CD4-positive, alpha-beta T cell treated with Interleukin-17A for 4 hours (primary cell): ENCODE measurements around the gene ADAMTSL1.

Experiments used
- DNase-seq: peaks from one replicate; pipeline ENCODE4 v3.0.0-alpha.2; 2020; ENCODE audit warnings: mixed read lengths

ADAMTSL1 gene

GRCh38 chr9:18668944-18669343, 195.0 kb downstream of the ADAMTSL1 start:
- no peak for DNase-seq

DNA sequence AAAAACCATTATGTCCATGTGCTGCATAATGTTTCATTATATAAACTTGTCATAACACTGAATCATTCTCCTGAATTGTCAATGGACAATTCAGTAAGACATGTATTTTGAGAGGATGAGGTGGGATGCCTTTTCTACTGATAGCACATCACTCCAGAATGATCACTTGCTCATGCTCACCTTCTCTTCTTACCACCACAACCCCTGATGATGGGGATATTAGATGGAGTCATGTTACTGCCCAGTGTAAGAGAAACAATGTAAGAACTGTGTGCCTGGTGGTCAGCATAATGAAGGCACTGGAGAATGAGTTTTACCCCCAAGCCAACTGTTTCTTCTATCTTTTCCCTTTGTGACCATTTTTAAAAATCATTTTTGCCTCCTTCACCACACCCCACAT, 198.8 kb downstream of the ADAMTSL1 start:
- no peak for DNase-seq

- DNase-seq: no peak
Measured at GRCh38 chr9:18673179-18673578, 199.2 kb downstream of the ADAMTSL1 start.

DNA sequence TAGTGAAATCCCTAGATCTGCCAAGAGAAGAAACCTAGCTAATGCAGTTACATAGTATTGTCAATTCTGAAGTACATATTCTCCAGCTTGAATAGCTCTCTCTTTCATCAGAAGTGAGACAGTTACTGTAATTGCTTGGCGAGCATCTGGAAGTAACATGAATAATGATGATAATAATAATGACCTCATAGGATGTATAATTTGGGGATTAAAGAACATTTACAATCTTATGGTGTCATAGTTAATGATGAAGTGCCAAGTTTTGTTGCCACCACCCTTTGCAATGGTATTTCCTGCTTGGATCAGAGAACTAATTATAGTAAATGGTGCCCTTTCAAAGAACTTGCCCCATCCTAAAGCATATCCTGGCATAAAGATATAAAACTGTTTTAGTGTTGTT, 201.4 kb downstream of the ADAMTSL1 start:
- DNase-seq: no peak

DNA sequence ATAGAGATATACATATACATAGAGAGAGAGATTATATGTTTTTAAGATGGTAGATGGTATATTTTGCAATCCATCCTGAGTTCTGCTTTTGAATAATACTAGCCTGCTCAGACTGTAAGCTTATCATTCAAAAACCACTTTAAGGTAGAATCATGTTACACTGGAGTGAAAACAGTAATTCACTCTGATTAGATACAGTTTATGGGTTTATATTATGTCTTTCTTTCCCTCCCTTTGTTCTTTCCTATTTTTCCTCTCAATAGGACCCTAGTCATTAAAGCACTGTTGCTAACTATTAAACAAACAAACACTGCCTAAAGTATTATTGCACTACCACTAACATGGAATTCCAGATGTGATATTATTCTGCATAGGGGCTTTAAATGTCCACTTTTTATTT, 202.0 kb downstream of the ADAMTSL1 start:
- DNase-seq: no peak

- no peak for DNase-seq
Measured at GRCh38 chr9:18676525-18676924, 202.6 kb downstream of the ADAMTSL1 start.

- DNase-seq: no peak
Measured at GRCh38 chr9:18678821-18679590, 205.1 kb downstream of the ADAMTSL1 start.

DNA sequence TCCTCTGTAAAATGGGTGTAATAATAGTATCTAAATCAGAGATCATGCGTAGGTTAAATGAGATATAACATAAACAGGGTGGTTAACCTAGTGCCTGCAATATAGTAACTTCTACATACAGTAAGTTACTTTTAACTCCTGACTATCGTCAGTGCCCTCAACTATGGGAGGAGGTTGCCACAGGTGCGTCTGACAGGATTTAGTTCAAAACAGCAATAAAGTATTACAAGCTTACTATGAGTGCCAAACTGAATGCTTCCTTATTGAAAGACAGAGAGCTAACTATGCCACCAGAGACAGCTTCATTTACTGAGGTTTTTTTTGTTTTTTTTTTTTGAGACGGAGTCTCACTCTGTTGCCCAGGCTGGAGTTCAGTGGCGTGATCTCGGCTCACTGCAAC, 209.0 kb downstream of the ADAMTSL1 start:
- DNase-seq: no peak

GRCh38 chr9:18683312-18683711, 209.4 kb downstream of the ADAMTSL1 start:
- DNase-seq: no peak

GRCh38 chr9:18683851-18684250, 209.9 kb downstream of the ADAMTSL1 start:
- no peak for DNase-seq

DNA sequence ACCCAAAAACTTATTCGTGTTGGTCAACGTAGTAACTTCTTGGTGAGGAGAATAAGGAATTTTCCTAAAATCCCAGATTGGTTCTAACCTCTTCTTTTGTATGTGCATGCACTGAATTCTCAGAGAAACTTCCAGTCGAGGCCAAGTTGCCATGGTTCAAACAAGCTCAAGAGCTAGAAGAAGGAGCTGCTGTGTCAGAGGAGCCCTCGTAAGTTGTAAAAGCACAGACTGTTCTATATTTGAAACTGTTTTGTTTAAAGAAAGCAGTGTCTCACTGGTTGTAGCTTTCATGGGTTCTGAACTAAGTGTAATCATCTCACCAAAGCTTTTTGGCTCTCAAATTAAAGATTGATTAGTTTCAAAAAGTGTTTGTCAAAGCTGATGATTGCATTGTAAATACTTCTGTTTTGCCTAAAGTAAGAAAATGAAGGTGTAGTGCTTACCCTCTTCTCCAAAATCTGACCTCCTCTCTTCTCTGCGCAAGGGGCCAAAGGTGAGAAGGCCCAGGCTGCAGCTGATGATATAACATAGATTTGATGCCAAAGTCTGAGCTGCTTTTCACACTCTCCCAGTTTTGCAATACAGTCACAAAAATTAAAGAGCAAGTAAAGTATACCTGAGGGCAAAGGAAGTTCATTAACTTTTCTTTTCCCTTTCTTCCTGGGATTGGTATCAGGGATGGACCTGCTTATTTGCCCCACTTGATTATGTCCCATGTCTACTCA, 210.8 kb downstream of the ADAMTSL1 start:
- DNase-seq: no peak

GRCh38 chr9:18688581-18689565, 214.9 kb downstream of the ADAMTSL1 start:
- DNase-seq: no peak

DNA sequence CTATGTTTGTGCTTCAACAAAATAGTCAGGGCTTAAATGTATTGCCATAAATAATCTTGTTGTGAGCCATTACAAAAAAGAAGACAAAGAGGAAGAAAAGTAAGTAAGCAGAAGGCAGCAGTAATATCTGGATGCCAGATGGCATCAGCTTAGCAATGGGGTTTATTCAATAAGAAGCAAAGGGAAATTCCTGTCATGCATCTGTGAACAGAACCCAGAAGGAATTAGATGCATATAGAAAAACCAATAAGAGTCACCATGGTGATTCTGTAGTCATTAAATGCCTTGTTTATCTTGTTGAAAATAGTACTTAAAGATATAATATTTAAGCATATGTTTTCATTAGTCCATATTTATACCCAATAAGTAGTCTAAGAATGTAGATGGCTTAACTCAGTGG, 216.0 kb downstream of the ADAMTSL1 start:
- no peak for DNase-seq

- no peak for DNase-seq
Measured at GRCh38 chr9:18692268-18692667, 218.3 kb downstream of the ADAMTSL1 start.

- DNase-seq: no peak
Measured at GRCh38 chr9:18692962-18693361, 219.0 kb downstream of the ADAMTSL1 start.

DNA sequence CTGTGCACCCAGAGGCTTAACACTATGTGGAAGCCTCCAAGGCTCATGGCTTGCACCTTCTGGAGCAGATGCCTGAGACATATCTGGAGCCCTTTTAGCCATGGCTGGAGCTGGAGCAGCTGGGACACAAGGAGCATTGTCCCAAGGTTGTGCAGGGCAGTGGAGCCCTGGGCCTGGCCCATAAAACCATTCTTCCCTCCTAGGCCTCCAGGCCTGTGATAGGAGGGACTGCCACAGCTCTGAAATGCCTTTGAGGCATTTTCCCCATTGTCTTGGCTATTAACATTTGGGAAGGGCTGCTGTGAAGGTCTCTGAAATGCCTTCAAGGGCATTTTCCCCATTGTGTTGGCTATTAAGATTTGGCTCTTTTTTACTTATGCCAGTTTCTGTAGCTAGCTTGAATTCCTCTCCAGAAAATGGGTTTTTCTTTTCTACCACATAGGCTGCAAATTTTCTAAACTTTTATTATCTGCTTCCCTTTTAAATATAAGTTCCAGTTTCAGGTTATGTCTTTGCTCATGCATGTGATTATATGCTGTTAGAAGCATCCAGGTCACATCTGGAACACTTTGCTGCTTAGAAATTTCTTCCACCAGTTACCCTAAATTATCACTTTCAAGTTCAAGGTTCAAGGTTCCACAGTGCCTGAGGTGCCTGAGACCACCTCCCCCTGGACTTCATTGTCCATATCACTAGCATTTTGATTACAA, 221.2 kb downstream of the ADAMTSL1 start:
- no peak for DNase-seq

DNA sequence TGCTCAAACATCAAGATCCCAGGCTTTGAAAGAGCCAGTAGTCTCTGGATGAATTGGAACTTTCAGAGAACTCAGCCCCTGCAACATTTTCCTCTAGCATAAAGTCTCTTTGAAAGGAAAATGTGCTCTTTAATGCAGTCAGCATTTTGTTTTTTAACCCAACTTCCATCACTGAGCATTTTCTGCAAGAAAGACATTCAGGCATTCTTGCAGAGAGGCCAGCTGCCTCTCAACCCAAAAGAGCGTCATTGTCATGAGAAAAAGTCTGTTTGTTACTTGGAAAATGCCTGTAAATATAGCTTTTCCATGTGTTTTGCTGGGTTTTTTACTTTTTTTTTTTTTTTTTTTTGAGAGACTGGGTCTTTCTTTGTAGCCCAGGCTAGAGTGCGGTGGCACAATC, 225.0 kb downstream of the ADAMTSL1 start:
- no peak for DNase-seq

DNA sequence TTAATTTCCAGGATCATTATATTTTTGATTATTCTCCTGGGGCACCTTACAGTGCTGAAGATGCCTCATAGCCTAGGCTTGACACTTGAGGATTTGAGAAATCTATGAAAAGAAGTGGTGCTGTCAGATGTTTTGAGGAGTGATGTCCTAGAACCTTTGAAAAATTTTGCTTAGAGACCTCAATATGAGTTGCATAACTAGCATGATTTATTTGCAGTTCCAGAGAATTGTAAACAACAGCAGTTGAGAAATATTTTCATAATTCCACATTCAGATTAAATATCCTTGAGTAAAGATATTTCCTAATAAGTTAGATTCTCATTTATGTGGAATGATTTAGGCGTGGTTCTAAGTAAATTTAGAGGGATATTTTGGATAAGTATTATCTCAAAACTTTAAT, 225.8 kb downstream of the ADAMTSL1 start:
- no peak for DNase-seq

- DNase-seq: no peak
Measured at GRCh38 chr9:18700714-18701113, 226.8 kb downstream of the ADAMTSL1 start.

DNA sequence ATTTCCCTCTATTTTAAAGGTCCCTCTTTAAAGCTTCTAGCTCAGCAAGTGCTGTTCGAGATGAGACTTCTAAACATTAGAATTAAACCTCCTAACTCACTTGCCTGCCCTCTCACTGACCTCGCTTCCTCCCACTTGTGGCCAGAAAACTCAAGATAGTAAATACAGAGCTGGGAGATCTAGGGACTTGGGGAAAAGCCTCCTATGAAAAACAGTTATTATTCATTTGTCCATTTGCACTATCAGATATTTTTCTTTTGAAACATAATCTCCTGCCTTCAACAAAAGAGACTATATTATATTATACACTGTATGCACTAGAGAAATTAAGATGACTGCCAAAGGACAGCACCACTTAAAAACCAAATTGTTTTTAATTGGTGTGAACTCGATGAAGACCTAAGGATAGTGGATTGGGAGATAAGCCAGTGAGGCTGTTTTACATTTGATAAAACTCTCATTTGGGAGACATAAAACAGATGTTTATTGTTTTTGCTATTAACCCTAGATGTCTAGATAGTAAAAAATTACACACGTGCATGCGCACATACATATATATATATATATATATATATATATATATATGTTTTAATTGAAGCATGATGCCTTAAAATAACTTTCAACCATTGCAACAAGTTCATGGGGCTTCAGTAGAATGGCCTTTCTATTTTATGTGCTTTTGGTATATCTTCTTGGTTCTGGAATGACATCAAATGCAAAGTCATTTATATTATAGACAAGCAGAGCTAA, 229.4 kb downstream of the ADAMTSL1 start:
- no peak for DNase-seq

DNA sequence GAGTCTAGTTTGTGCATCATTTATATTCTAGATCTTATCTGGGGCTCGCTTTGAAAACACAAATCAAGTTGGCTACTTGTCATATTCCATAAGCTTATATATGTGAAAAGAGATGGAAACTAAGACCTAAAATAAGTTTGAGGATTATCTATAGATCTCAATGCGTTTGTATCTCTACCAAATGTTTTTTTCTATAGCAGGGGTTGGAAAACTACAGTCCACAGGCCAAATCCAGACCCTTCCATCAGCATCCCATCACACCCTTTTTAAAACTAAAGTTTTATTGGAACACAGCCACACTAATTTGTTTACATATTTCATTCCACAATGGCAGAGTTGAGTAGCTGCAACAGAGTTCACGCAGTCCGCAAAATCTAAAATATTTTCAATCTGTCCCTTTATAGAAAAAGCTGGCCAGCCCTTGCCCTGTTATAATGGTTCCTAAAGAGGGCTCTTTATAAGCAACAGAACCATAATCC, 230.0 kb downstream of the ADAMTSL1 start:
- no peak for DNase-seq
